Fibroblast of peridontal ligament (primary cell): ENCODE data around the gene AGBL4.

Source experiments
- DNase-seq: peaks from one replicate; pipeline ENCODE4 v3.0.0-alpha.2; 2010; ENCODE audit errors: extremely low read depth

AGBL4 gene

DNA sequence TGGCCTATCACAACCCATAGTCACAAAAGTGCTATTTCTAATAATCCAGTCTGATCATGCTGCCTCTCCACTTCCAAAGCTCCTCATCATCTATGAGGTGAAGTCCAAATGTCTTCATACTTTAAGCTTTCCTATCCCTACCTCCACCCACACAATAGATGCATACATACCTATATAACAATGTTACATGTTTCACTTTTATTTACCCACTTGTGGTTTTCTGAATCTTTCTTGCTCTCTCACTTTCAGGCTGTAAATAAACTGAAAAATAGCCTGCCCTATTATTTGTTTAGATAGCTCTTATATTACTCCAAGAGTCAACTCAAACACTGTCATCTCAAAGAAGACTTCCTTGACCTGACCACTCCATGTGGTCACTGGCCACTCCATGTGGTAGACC lies 840.3 kb downstream of the AGBL4 start:
- DNase-seq = no peak

DNA sequence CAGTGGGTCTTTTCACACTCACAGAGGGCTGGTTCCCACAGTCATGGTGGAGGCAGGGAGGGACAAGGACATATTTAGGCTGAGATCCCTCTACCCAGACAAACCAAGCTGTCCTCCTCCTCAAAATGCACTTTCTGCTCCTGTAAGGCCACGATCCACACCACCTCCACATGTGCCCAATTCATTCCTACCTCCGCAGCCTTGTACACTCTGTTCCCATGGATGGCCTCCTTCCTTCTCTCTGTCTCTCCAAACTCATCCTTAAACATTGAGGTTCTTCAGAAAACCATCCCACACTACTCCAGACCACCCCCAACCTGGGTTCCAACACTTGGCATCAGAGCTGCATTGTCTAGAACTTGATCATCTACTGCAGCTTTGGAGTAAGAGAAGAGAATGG lies 842.7 kb downstream of the AGBL4 start:
- no peak for DNase-seq

DNA sequence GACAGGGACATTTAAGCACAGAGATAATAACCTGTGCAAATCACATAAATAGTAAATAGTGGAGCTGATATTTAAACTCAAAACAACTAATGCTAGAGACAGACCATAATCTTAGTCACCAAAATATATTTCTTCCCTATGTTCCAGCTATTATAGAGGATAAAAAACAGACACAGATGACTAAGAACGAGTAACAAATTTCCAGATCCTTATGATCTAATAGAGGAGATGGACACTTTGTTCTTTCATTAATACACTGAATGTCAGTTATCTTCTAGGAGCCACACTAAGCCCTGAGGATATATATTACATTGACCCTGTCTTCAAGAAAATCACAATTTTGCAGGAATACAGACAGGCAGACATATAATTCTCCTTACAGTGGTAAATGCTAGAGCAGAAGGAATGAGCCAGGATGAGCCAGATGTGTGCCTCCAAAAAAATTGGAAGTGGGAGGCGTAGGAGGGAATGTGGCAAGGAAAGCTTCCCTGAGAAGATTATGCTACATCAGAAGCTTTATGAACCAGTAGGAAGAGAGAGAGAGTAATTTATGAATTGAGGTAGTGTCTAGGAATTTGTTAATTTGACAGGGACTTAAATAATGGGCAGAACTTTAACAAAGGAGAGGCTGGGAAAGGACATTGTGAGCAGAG lies 851.7 kb downstream of the AGBL4 start:
- no peak for DNase-seq

DNA sequence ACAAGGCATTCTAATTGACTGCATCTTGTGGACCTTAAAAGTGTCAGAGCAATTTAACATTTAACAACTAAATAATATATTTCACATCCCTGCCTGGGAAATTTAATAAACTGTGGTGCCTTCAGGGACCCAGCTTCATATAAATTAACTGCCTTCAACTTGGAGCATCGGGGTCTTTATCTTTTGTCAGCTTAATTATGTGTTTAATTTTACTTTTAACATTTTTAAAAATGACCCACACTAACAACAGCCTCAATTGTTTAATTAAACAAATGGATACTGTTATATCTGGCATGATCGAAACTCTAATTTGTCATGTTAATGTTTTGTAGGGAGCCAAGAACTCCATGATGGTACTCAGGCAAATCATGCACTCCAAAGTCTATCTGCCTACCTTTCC lies 857.7 kb downstream of the AGBL4 start:
- no peak for DNase-seq

DNA sequence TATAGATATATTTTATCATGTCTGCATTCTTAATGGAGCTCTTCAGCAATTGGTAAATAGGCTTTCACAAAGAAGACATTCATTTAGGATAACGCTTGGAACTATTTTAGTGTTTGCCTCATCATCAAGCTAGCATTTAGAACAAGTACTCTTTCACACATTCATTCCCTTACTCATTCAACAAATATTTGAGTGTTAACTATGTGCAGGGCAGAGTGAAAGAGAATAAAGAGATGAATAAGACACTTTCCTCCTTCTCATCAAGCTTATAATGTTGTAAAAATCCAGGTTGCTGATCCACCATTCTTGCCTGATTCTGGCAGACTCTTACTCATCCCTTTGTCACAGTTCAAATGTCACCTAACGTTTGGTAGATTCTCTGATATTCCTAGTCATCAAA lies 860.7 kb downstream of the AGBL4 start:
- DNase-seq = no peak

DNA sequence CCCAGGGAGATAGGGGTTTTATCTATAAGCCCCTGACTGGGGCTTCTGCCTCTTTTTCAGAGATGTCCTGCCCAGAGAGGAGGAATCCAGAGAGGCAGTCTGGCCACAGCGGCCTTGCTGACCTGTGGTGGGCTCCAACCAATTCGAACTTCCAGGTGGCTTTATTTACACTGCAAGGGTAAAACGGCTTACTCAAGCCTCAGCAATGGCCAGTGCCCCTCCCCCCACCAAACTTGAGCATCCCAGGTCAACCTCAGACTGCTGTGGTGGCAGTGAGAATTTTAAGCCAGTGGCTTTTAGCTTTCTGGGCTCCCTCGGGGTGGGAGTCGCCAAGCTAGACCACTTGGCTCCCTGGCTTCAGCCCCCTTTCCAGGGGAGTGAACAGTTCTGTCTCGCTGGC lies 863.1 kb downstream of the AGBL4 start:
- no peak for DNase-seq

DNA sequence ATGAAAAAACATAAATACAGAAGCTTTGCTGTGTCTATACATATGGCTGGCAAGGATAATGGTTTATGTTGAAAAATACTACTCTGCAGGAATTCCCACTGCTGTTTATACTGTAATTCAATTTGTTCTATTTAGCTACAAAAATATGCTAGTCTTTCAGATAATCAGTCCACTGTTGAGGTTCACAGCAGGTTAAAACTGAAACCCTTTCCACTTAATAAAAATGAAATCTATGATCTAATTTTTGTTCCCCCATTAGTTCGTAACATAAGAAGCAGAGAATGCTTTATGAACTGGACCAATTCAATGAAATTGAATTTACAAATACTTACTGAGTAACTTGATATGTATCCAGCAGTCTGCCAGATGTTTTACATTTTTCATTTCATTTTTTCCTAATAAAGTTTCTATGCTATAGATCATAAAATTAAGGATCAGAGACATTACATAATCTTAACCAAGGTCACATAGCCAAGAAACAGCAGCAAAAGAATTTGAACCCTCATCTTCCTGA lies 887.0 kb downstream of the AGBL4 start:
- no peak for DNase-seq

DNA sequence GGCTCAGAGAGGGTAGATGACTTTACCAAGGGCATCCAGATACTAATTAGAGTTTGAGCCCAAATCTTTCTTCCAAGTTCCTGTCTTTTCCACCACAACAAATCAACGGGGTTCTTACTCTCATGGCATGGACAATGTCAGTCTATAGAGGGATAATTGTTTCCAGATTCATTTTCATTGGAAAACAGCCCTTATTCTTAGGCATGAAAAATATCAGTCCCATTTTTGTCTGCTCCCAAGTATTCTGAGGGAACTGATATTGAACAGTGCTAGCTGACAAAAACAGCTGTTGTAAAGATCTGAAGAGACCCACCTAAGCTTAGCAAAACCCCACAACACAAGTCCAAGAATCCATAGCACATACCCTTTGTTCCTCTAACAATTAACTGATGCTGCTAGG lies 898.0 kb downstream of the AGBL4 start:
- no peak for DNase-seq

DNA sequence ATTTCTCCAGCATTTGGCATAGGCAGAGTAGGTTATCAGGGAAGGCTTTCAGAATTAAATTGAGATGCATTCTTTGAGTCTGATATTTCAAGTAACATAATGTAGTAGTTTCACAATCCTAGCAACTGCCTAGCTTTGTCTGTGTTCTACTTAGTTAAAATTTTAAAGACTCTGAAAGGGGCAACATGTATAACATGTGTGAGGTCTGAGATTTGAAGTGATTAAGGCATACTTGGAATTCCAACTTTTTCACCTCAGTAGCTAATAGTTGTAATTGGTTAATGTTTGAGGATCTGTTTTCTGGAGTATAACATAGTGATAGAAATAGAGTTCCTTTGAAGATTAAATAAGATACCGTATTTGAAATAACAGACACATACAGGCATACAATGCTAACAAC lies 911.8 kb downstream of the AGBL4 start:
- no peak for DNase-seq

DNA sequence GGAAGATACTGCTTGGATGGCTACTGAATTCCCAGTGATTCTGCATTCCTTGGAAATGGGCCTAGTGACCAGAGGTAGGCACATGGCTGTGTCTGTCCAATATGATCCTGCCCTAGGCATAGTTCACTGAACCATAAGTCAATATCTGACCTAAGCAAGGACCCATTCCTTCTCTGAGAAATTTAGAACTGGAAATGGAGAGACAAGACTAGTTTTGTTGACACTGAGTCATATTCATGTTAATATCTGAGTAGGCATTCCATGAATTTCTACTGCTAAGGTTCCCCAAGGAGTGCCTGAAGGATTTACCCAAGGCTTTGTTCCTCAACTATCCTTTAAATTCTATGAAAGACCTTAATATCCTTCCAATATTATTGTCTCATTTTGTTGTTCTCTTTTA lies 917.3 kb downstream of the AGBL4 start:
- DNase-seq = no peak

DNA sequence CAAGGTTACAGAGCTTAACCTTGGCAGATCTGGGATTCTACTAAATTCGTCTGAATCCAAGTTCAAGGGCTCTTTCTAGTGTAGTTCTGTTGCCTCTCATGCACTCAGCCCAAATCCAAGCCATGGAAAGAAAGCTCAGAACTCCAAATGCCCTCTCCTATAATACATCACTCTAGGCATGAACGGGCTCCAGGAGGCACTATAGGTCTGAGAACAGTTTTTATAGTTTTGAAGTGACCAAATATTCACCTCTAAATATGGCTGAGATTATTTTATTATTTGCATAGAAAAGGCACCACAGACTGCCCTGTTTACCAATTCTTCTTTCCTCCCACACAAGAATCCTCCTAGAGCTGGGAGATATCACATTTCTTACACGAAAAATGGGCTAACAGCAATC lies 919.2 kb downstream of the AGBL4 start:
- no peak for DNase-seq

DNA sequence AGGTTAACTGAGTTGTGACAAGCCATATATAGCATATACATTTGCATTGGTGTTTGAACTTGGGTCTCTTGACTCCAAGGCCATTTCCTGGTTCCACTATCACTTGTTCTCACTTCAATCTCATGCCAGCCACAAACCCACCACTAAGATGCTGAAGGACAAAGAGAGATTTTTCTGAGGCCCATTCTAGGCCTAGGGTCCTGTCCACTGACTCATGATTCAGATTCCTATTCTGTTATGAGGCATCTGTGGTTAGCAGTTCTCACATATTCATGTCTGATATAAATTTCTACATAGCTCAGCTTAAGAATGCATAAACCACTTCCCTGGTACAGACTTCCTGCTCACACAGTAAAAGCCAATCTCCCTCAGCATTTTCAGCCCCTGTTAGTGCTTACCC lies 921.0 kb downstream of the AGBL4 start:
- peak; percentile 45 for DNase-seq

DNA sequence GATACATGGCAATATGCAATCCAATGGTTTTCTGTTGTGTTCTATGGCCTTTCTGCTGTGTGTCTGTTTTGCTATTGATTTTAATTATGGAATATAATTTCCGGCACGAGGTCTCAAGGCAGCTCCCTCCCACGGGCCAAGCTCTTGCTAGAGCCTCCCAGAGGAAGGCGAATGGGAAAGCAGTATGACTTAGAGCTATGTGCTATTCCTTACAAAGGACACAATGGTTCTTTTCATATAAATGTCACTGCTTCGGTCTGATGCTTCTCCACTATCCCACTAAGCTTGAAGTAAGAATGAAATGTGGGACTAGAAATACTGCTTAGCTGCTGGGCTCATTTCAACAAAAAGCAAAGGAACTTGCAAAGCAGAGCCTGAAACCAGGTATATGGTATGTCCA lies 924.9 kb downstream of the AGBL4 start:
- no peak for DNase-seq

DNA sequence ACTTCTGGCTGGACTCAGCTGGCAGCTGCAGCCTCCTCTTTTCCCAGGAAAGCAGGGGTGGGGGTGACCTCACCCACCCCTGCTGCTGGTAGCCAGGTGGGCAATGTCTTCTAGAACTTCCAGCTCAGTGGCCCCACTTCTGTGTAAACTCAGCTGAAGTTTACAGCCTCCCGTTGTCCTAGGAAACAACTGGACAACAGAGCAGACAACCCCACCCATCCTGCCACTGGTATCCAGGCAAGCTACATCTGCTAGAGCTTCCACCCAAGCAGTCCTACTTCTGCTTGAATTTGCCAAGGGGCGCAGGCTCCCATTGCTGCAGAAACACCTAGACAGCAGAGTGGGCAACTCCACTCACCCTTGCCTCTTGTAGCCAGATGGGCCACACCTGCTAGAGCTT lies 937.4 kb downstream of the AGBL4 start:
- DNase-seq = no peak

DNA sequence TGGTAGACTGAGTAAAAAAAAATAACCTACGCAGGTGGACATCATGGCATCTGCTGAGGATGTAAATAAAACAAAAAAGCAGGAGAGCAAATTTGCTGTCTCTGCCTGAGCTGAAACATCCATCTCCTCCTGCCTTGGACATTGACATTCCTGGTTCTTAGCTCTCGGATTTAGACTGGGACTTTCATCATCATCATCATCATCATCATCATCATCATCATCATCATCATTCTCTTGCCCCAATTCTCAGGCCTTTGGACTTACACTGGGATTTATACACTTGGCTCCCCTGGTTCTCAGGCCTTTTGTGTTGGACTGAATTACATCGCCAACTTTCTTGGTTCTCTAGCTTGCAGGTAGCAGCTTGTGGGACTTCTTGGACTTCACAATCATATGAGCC lies 938.7 kb downstream of the AGBL4 start:
- DNase-seq = no peak

DNA sequence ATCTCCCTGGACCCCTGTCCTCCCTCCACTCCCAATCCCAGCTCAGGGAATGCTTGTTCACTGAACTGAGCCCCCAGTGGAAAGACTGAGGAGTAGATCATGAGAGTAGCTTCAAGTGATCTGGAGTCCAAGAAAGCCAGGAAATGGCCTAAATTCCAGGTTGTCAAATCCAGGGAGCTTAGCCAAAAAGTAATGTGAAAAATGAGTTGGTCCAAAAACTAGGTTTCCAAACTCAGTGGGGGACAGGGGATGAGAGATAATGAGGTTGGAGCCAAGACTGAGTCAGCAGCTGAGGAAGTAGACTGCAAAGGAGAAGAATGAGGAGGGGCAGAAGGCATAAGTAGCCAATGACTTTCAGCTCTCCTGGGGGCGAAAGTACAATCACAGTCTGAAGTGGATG lies 963.0 kb downstream of the AGBL4 start:
- DNase-seq = no peak

DNA sequence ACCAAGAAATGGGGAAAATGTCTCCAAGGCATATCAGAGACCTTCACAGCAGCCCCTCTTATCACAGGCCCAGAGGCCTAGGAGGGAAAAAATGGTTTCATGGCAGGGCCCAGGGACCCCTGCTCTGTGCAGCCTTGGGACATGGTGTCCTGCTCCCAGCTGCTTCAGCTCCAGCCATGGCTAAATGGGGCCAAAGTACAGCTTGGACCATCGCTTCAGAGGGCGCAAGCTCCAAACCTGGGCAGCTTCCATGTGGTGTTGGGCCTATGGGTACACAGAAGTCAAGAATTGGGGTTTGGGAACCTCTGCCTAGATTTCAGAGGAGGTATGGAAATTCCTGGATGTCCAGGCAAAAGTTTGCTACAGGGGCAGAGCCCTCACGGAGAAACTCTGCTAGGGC lies 964.7 kb downstream of the AGBL4 start:
- no peak for DNase-seq

DNA sequence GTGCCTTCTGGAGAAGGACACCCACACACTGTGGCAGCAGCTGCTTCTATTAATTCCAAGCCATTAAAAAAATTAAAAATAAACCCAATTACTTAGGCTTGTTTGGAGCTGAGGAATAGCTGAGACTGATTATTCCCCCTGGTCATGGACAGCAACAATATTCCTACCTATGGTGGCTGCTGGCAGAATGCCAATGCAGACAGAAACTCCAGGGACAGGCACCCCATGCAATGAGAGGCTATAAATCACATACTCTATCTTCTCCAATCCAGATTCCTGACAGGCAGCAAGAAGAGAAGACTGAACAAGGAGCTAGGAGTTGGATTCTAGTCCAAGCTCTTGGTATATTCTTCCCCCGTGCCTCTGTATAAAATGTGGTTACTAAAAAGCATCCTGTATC lies 971.7 kb downstream of the AGBL4 start:
- no peak for DNase-seq

DNA sequence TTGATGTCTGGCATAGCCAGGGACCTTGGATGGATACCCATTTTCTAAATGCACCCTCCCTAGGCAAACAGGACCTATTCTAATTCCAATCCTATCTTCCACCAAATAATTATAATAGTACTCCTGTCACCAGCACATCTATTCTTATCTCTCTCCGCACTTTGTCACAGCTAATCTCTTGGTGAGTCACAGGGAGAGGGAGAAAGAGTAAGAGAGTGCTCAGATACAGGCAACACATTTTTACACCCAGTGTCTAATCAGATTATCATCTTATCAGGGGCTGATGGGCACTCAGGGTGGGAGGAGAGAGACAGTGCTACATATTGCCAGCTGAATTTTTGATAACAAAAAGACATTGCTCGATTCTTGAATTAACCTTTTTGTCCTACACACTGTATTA lies 972.1 kb downstream of the AGBL4 start:
- no peak for DNase-seq

DNA sequence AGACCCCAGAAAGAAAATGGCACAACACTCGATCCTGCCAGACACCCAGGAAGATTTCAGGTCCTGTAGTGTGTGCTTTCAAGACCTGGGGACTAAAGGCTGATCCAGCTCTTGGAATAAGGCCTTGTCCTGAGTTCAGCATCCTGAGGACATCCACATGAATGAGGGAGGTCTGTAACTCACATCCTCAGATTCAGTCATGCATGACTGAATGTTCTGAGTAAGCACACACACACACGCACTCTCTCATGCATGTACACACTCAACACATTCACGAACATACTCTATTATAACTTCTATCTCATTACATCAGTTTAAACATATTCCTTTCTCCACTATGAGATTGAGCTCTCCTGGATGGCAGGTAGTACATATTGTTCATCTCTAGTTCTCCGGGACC lies 973.7 kb downstream of the AGBL4 start:
- no peak for DNase-seq

DNA sequence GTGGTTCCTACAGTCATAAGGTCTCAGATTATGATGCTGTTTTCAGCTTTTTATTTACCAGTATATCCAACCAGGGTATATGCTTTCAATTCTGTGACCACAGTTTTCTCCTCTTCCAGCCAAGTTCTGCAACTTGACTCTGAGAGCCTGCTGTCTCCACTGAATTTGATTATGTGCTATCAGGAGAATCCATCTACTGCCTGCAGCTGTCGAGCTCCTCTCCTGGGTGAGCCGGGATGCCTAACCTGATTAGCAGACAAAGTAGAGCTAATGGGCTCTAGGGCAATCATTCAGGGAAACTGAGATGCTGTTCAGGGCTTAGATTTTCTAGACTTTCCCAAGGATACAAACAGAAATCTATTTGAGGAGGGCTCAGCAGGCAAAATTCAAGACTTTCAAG lies 975.6 kb downstream of the AGBL4 start:
- no peak for DNase-seq

DNA sequence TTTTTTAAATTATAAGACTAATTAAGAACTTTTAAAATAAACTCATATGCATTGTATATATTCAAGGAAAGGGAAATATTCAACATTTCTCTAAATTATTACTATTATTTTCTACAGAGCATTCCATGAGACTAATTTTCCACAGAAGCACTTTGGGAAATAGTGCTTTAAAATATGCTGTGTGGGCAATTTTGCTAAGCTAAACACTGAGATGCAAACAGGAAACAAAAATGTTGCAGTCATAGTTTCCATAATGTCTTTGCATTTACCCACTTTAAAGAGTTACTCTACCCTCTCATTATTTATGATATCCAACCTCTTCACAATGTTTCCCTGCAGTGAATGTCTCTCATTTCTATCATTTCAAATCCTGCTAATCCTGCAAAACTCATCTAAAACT lies 977.4 kb downstream of the AGBL4 start:
- no peak for DNase-seq

DNA sequence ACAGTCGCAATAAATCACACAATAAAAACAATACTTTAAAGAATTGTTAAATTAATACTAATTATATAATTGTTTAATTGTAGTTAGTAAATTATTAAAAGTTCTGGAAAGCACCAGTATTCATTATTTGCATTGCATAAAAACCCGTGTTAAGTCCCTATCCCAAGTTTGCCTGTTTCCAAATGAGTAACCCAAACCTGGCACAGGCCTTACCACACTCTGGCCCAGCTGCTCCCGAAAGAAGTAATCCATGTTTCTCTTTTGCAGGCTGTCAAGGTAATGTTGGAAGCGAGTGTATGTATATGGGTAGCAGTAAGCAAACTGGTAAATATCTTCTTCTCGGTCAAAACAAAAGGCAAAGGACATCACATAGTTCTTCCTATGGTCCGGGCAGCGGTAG lies 978.4 kb downstream of the AGBL4 start:
- no peak for DNase-seq

DNA sequence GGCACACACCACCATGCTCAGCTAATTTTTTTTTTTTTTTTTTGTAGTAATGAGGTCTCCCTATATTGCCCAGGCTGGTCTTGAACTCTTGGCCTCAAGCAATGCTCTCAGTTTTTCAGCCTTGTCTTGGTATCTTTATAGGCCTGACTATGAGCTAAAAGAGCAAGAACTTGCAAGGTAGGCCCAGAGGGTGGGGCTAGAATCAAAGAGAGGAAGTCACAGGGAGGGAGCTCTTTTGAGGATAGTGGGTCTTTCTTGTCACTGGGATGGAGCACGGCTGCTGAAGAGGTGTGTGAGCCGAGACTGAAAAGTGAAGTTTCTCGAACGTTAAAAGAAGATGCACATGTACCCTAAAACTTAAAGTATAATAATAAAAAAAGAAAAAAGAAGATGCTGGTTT lies 987.1 kb downstream of the AGBL4 start:
- no peak for DNase-seq
